CD14-positive monocyte (primary cell): ENCODE results near the gene YRDC. TPM values are rescaled to one million over a fixed set of nuclear protein-coding genes. Genes with fewer than 3 reads are reported as not detected.
A peak's percentile ranks its signal among the peaks of the same experiment; 100 is the strongest.

Source experiments
- DNase-seq, 3 donors: peaks; one replicate each; pipeline ENCODE4 v3.0.0-alpha.2; 2011 to 2022
- H2AFZ ChIP-seq: 2 replicates; pipeline ENCODE4 v1.6.0; 2012; ENCODE audit warnings: mild to moderate bottlenecking, low read depth, low read length, inconsistent platforms; ENCODE audit not compliant: insufficient read depth, poor library complexity, severe bottlenecking
- H3K27ac ChIP-seq, 2 donors: 1 replicate in 1 of 2; 2 replicates in 1 of 2; pipeline ENCODE4 v1.5.1; 2012 to 2013; ENCODE audit warnings: low read length in 2 of 2, control low read depth in 1 of 2, inconsistent platforms in 1 of 2, low read depth in 1 of 2, mild to moderate bottlenecking in 1 of 2
- H3K27me3 ChIP-seq, 2 donors: one replicate each; pipeline versions ENCODE4 v1.6.0 to v1.6.1; 2011 to 2013; ENCODE audit warnings: low read length in 2 of 2; ENCODE audit not compliant: control insufficient read depth in 2 of 2, insufficient read depth in 2 of 2
- H3K36me3 ChIP-seq, 2 donors: replicated peaks in 1 of 2; 1 replicate in 1 of 2; 2 replicates in 1 of 2; pipeline versions ENCODE4 v1.5.1 to v1.6.1; 2012 to 2013; ENCODE audit warnings: low read length in 2 of 2, control low read depth in 1 of 2, inconsistent platforms in 1 of 2, mild to moderate bottlenecking in 1 of 2; ENCODE audit not compliant: insufficient read depth in 2 of 2, control insufficient read depth in 1 of 2
- H3K4me1 ChIP-seq, 2 donors: 1 replicate in 1 of 2; 2 replicates in 1 of 2; pipeline versions ENCODE4 v1.5.1 to v1.6.1; 2012 to 2013; ENCODE audit warnings: low read length in 2 of 2, control low read depth in 1 of 2, inconsistent platforms in 1 of 2, mild to moderate bottlenecking in 1 of 2, moderate library complexity in 1 of 2; ENCODE audit not compliant: insufficient read depth in 2 of 2, control insufficient read depth in 1 of 2
- H3K4me2 ChIP-seq: replicated peaks from 2 replicates; pipeline ENCODE3; 2012; ENCODE audit warnings: low read length, moderate library complexity, mild to moderate bottlenecking; ENCODE audit not compliant: poor library complexity, severe bottlenecking; ENCODE audit errors: extremely low read depth
- H3K4me3 ChIP-seq, 3 experiments: fragments of 200-600 bp in 1 of 3; sonication (generic) in 1 of 3; replicated peaks in 1 of 3; 1 replicate in 2 of 3; 2 replicates in 1 of 3; pipeline ENCODE4 v1.5.1; 2011 to 2013; ENCODE audit warnings: low read length in 3 of 3, mild to moderate bottlenecking in 3 of 3, control low read depth in 2 of 3, low read depth in 2 of 3, inconsistent platforms in 1 of 3, moderate library complexity in 1 of 3
- H3K79me2 ChIP-seq: 2 replicates; pipeline ENCODE4 v1.6.0; 2012; ENCODE audit warnings: mild to moderate bottlenecking, control low read depth, inconsistent platforms, low read length, moderate library complexity; ENCODE audit not compliant: insufficient read depth
- H3K9ac ChIP-seq: 2 replicates; pipeline ENCODE4 v1.6.0; 2017; ENCODE audit warnings: low read length, mild to moderate bottlenecking; ENCODE audit not compliant: insufficient read depth, poor library complexity, severe bottlenecking
- H3K9me3 ChIP-seq, 2 donors: replicated peaks in 1 of 2; 1 replicate in 1 of 2; 2 replicates in 1 of 2; pipeline versions ENCODE4 v1.5.1 to v1.6.1; 2012 to 2013; ENCODE audit warnings: low read length in 2 of 2, control low read depth in 1 of 2; ENCODE audit not compliant: control insufficient read depth in 1 of 2, insufficient read depth in 1 of 2
- H4K20me1 ChIP-seq: 2 replicates; pipeline ENCODE4 v1.6.0; 2012; ENCODE audit warnings: mild to moderate bottlenecking, low read length, control low read depth, moderate library complexity; ENCODE audit not compliant: insufficient read depth
- H3K27ac Mint-ChIP-seq, 7 donors: one replicate each; pipeline ENCODE4 v1.8.0; 2020; ENCODE audit warnings: mild to moderate bottlenecking in 7 of 7, mixed read lengths in 7 of 7, moderate library complexity in 6 of 7, inconsistent platforms in 2 of 7
- H3K27me3 Mint-ChIP-seq, 3 donors: one replicate each; pipeline ENCODE4 v1.8.0; 2021 to 2022; ENCODE audit warnings: low read depth in 3 of 3, mild to moderate bottlenecking in 3 of 3, mixed read lengths in 3 of 3, moderate library complexity in 3 of 3, inconsistent platforms in 1 of 3
- H3K36me3 Mint-ChIP-seq, 2 donors: one replicate each; pipeline ENCODE4 v1.8.0; 2020; ENCODE audit warnings: mixed read lengths in 2 of 2, inconsistent platforms in 1 of 2, mild to moderate bottlenecking in 1 of 2
- H3K4me1 Mint-ChIP-seq: one replicate; pipeline ENCODE4 v1.8.0; 2020; ENCODE audit warnings: mild to moderate bottlenecking, mixed read lengths
- H3K4me3 Mint-ChIP-seq, 2 donors: one replicate each; pipeline ENCODE4 v1.8.0; 2020; ENCODE audit warnings: mild to moderate bottlenecking in 2 of 2, mixed read lengths in 2 of 2, moderate library complexity in 1 of 2
- H3K9me3 Mint-ChIP-seq, 7 donors: one replicate each; pipeline ENCODE4 v1.8.0; 2020 to 2022; ENCODE audit warnings: mixed read lengths in 7 of 7, mild to moderate bottlenecking in 6 of 7, moderate library complexity in 6 of 7, inconsistent platforms in 2 of 7
- CTCF ChIP-seq: fragments of 200-600 bp; IDR thresholded peaks from one replicate; pipeline ENCODE4 v1.8.0; 2022; ENCODE audit warnings: antibody characterized with exemption, mild to moderate bottlenecking
- WGBS: methylation state at CpG from one replicate; pipeline ENCODE4 v1.1.5; 2013; ENCODE audit warnings: missing lambda C conversion rate; ENCODE audit not compliant: insufficient coverage; 5-methylcytosine and 5-hydroxymethylcytosine counted together
- intact Hi-C, 2 donors: fragments of 100-400 bp; cut with micrococcal nuclease; formaldehyde crosslinking; loops; one replicate each; pipeline versions ENCODE4 v1.15.0 to v1.15.1; 2023
- polyA plus RNA-seq, 3 donors: library from polyadenylated mRNA; depleted of rRNA in 1 of 3; unstranded in 2 of 3; stranded (reverse) in 1 of 3; fragments of 300-500 nt in 2 of 3; fragments of >200 nt in 1 of 3; fragmentation: Illumina TruSeq in 2 of 3; gene quantifications; 1 replicate in 2 of 3; 2 replicates in 1 of 3; pipeline ENCODE4 v1.2.3, GENCODE V29; 2012 to 2021

The YRDC gene
- polyA plus RNA-seq, 3 donors, result 10.4 to 29.6 (median 13.3) TPM

GRCh38 chr1:37831109-37831508, 23.1 kb upstream of the YRDC start:
- Mint-ChIP-seq H3K9me3 (no peaks in the 10 kb centered on the region), H3K36me3 (peaks cover 72 to 93% of the 10 kb centered on the region in 2 donors), H3K27ac (peak overlapping the region in 1 of 7 donors; percentile 40), H3K4me3 (no peak overlapping the region), H3K27me3 (no peaks in the 10 kb centered on the region), H3K4me1 (peaks cover 11% of the 10 kb centered on the region)
- no peak for DNase-seq
- Histone ChIP-seq H3K27me3 (no peaks in the 10 kb centered on the region), H4K20me1 (peaks cover 49% of the 10 kb centered on the region), H3K36me3 (peaks cover 75 to 94% of the 10 kb centered on the region in 2 donors), H3K79me2 (peaks cover 53% of the 10 kb centered on the region), H2AFZ (no peak overlapping the region), H3K4me1 (peaks cover 3 to 8% of the 10 kb centered on the region in 2 donors), H3K4me3 (no peak overlapping the region), H3K4me2 (no peak overlapping the region), H3K27ac (no peak overlapping the region), H3K9ac (no peak overlapping the region), H3K9me3 (no peaks in the 10 kb centered on the region)
- intact Hi-C loops, result loop anchor here in 1 of 2 donors (2.0 kb wide), 1 partner anchor 30 kb away; no protein-coding TSS in a partner anchor
- 97% methylated on average over 3 of the region's 4 CpGs for WGBS
- no peak for TF ChIP-seq CTCF

- H3K36me3 ChIP-seq, result peaks cover 55 to 77% of the 10 kb centered on the region in 2 donors
Measured at GRCh38 chr1:37828410-37829074, 20.5 kb upstream of the YRDC start.

More at GRCh38 chr1:37828410-37829074, 20.5 kb upstream of the YRDC start:
- Histone ChIP-seq H2AFZ (no peak overlapping the region), H3K4me3 (no peak overlapping the region), H4K20me1 (peaks cover 42% of the 10 kb centered on the region), H3K4me2 (no peak overlapping the region), H3K79me2 (peaks cover 53% of the 10 kb centered on the region), H3K9ac (no peak overlapping the region), H3K27ac (peak overlapping the region in 1 of 2 donors; percentile 36), H3K9me3 (no peaks in the 10 kb centered on the region), H3K27me3 (no peaks in the 10 kb centered on the region), H3K4me1 (peaks cover 18 to 22% of the 10 kb centered on the region in 2 donors)
- H3K27me3 Mint-ChIP-seq, result no peaks in the 10 kb centered on the region
- no peak overlapping the region for H3K4me3 Mint-ChIP-seq
- peaks cover 57 to 82% of the 10 kb centered on the region in 2 donors for H3K36me3 Mint-ChIP-seq
- H3K9me3 Mint-ChIP-seq, result no peaks in the 10 kb centered on the region
- H3K4me1 Mint-ChIP-seq, result peaks cover 24% of the 10 kb centered on the region
- intact Hi-C loops, result no loop called here
- TF ChIP-seq CTCF, result no peak
- no peak for DNase-seq
- 86% methylated on average over 1 of the region's 12 CpGs for WGBS
- H3K27ac Mint-ChIP-seq, result peak overlapping the region in 3 of 7 donors; percentile 5 to 58 (median 52)
